K562 (cell line): Measurements from ENCODE around the gene TNFRSF6B. TPM values are rescaled to one million over a fixed set of nuclear protein-coding genes. Genes with fewer than 3 reads are reported as not detected.

Experiments used
- CBX5 ChIP-seq: IDR thresholded peaks from 2 replicates; pipeline ENCODE4 v1.6.1; 2014; ENCODE audit warnings: low read depth, borderline replicate concordance
- ESRRA ChIP-seq: fragments of 450-650 bp; IDR thresholded peaks from 2 replicates; pipeline ENCODE4 v1.6.1; 2014; ENCODE audit warnings: low read depth, mild to moderate bottlenecking, moderate library complexity, borderline replicate concordance
- ESRRB ChIP-seq: fragments of 250-450 bp; sonication (Bioruptor Pico); IDR thresholded peaks from 2 replicates; pipeline ENCODE4 v1.5.0; 2020; ENCODE audit warnings: mild to moderate bottlenecking, moderate library complexity, borderline replicate concordance
- ETV1 ChIP-seq: fragments of 450-650 bp; conservative IDR thresholded peaks from 2 replicates; pipeline ENCODE4 v1.6.1; 2016; ENCODE audit warnings: missing genetic modification characterization, control low read depth, low read depth, missing compliant biosample characterization
- HMGN3 ChIP-seq: IDR thresholded peaks from 2 replicates; pipeline ENCODE4 v1.6.1; 2011; ENCODE audit warnings: borderline replicate concordance, low read depth, mild to moderate bottlenecking, mixed read lengths, low read length; ENCODE audit not compliant: insufficient read length; ENCODE audit errors: extremely low read depth
- MTA1 ChIP-seq: fragments of 450-650 bp; IDR thresholded peaks from 2 replicates; pipeline ENCODE4 v1.6.1; 2017; ENCODE audit warnings: borderline replicate concordance
- MXI1 ChIP-seq: IDR thresholded peaks from 2 replicates; pipeline ENCODE4 v1.6.1; 2011; ENCODE audit warnings: low read depth, mild to moderate bottlenecking, improper control_type of control experiment, low read length
- NCOA2 ChIP-seq, 2 experiments: fragments of 450-650 bp; IDR thresholded peaks; 2 replicates each; pipeline ENCODE4 v1.6.1; 2018; ENCODE audit warnings: mild to moderate bottlenecking in 2 of 2, moderate library complexity in 1 of 2; ENCODE audit not compliant: partially characterized antibody in 2 of 2
- NR1H2 ChIP-seq: sonication (generic); formaldehyde crosslinking; IDR thresholded peaks from 2 replicates; pipeline ENCODE4 v1.4.0; 2020; ENCODE audit warnings: mild to moderate bottlenecking, missing genetic modification reagents
- NR2C1 ChIP-seq, 2 experiments: fragments of 450-650 bp; IDR thresholded peaks; 2 replicates each; pipeline ENCODE4 v1.6.1; 2017; ENCODE audit warnings: mild to moderate bottlenecking in 2 of 2, antibody characterized with exemption in 1 of 2, inconsistent platforms in 1 of 2, missing compliant biosample characterization in 1 of 2, missing genetic modification characterization in 1 of 2
- NR2C2 ChIP-seq, 2 experiments: fragments of 200-800 bp in 1 of 2; sonication (Bioruptor generic) in 1 of 2; sonication (generic) in 1 of 2; formaldehyde crosslinking in 1 of 2; IDR thresholded peaks; 2 replicates each; pipeline versions ENCODE4 v1.6.1 to v1.8.0; 2016 to 2022; ENCODE audit warnings: mild to moderate bottlenecking in 1 of 2, missing compliant biosample characterization in 1 of 2, missing genetic modification characterization in 1 of 2, missing genetic modification reagents in 1 of 2
- RAD21 ChIP-seq, 2 experiments: fragments of 250-450 bp in 1 of 2; fragments of 450-650 bp in 1 of 2; sonication (Bioruptor Pico) in 1 of 2; formaldehyde crosslinking in 1 of 2; IDR thresholded peaks in 1 of 2; conservative IDR thresholded peaks in 1 of 2; 2 replicates each; pipeline versions ENCODE4 v1.4.0 to v1.8.0; 2020 to 2022; ENCODE audit warnings: mild to moderate bottlenecking in 2 of 2, moderate library complexity in 1 of 2
- RB1 ChIP-seq: fragments of 450-650 bp; IDR thresholded peaks from 2 replicates; pipeline ENCODE4 v1.6.1; 2017; ENCODE audit warnings: low read depth, mild to moderate bottlenecking
- SMARCE1 ChIP-seq: fragments of 450-650 bp; IDR thresholded peaks from 2 replicates; pipeline ENCODE4 v1.7.1; 2016; ENCODE audit warnings: mild to moderate bottlenecking
- ZKSCAN8 ChIP-seq: fragments of 200-800 bp; sonication (Bioruptor generic); IDR thresholded peaks from 2 replicates; pipeline ENCODE4 v1.6.1; 2016; ENCODE audit warnings: missing genetic modification characterization, missing compliant biosample characterization
- ZNF507 ChIP-seq: conservative IDR thresholded peaks from 2 replicates; pipeline ENCODE4 v1.6.1; 2017; ENCODE audit warnings: missing genetic modification characterization, missing compliant biosample characterization
- ZNF668 ChIP-seq: fragments of 250-450 bp; sonication (Bioruptor Pico); IDR thresholded peaks from 2 replicates; pipeline ENCODE4 v1.8.0; 2022; ENCODE audit warnings: mild to moderate bottlenecking, inconsistent platforms
- ZSCAN32 ChIP-seq: fragments of 450-650 bp; formaldehyde crosslinking; IDR thresholded peaks from 2 replicates; pipeline ENCODE4 v1.4.0; 2020; ENCODE audit warnings: mild to moderate bottlenecking, moderate library complexity
- polyA plus RNA-seq, 8 experiments: library from polyadenylated mRNA; depleted of rRNA in 4 of 8; stranded (reverse) in 5 of 8; unstranded in 3 of 8; fragments of >200 nt; fragmentation: Nextera tagmentation in 2 of 8; fragmentation: Illumina TruSeq in 1 of 8; extraction: Ambion mirVana in 2 of 8; extraction: Trizol in 1 of 8; gene quantifications; 2 replicates each; pipeline versions ENCODE4 v1.2.1 to v1.2.3, GENCODE V29; 2011 to 2014; ENCODE audit warnings: inconsistent platforms in 1 of 8, missing spikeins in 1 of 8
- total RNA-seq, 7 experiments: library from RNA; depleted of rRNA in 6 of 7; stranded (reverse); fragments of >200 nt in 6 of 7; fragmentation: Illumina TruSeq in 2 of 7; extraction: Trizol in 2 of 7; gene quantifications; 2 replicates each; pipeline versions ENCODE4 v1.2.1 to v1.2.3, GENCODE V29; 2011 to 2021; ENCODE audit warnings: low replicate concordance in 1 of 7
- TF ChIP-seq, protein P1 (sequence below): fragments of 250-450 bp; sonication (Bioruptor Pico); IDR thresholded peaks from 2 replicates; pipeline ENCODE4 v1.4.0; 2020; ENCODE audit warnings: mild to moderate bottlenecking, moderate library complexity
- TF ChIP-seq, protein P2 (sequence below): sonication (generic); formaldehyde crosslinking; IDR thresholded peaks from 2 replicates; pipeline ENCODE4 v1.8.0; 2023; ENCODE audit warnings: mild to moderate bottlenecking, missing genetic modification reagents
- TF ChIP-seq, protein P3 (sequence below): fragments of 200-800 bp; sonication (Bioruptor generic); IDR thresholded peaks from 2 replicates; pipeline ENCODE4 v1.6.1; 2017; ENCODE audit warnings: missing genetic modification characterization, missing compliant biosample characterization

TNFRSF6B gene
- total and polyA plus RNA-seq, 9 of the 15 experiments (the other 6 are each of a cell fraction or from before 2014, with no cell fraction given): 0.10 to 3.5 (median 0.32) TPM; not detected in 6

DNA sequence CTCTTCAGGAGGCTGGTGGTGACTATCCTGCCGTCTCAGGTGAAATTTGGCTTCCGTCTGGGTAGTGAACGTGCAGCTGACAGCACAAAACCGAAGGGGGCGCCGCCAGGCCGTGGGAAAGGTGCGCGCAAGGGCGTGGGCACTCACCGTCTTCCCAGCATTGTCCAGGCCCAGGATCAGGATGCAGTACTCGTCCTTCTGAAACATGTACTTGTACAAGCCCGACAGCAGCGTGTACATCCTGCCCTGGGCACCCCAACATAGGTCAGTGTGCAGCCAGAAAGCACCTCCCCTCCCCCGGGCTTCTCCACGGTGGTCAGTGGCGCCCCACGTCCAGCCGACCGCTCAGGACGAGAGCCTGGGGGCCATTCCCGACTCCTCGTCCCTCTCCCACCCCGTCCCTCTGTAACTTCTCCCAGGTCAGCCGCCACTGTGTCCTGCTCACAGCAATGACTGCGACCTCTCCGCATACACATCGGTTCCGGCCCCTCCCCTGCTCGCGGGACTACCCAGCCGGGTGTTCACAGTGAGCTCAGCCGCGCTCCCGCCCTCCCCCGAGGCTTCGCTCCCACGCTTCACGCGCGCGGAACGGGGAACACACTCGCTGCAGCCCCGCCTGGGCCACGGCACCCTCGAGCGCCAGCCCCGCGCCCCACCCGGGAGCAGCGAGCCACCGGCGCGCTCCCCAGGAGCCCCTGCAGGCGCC is 10.6 kb downstream of the TNFRSF6B start (continued):
- TF ChIP-seq ESRRA (peak; percentile 13; the same call in 1 of the 2 replicates), HMGN3 (no peak), ETV1 (tag) (no peak; the same call in 1 of the 2 replicates), ZKSCAN8 (CRISPR knock-in tag) (no peak), NR1H2 (CRISPR knock-in tag) (no peak; the same call in 1 of the 2 replicates), MXI1 (peak; percentile 44; the same call in 1 of the 2 replicates), CBX5 (no peak), RAD21 (CRISPR knock-in tag; conservative IDR thresholded peaks at IDR 0.05 in 1 of 2, IDR thresholded peaks at IDR 0.05 in 1 of 2) (peak; percentile 82 to 85), ESRRB (no peak), ZNF668 (no peak), MTA1 (no peak), NCOA2 (IDR thresholded peaks at IDR 0.05; ENCODE audit: partially characterized antibody in 2 of 2) (no peak), NR2C2 (CRISPR knock-in tag; IDR thresholded peaks at IDR 0.05) (peak; percentile 80), NR2C2 (tag; IDR thresholded peaks at IDR 0.05) (no peak), ZSCAN32 (CRISPR knock-in tag) (no peak), NR2C1 (IDR thresholded peaks at IDR 0.05) (peak; percentile 44; the same call in 1 of the 2 replicates), NR2C1 (tag; IDR thresholded peaks at IDR 0.05) (peak; percentile 48), RB1 (no peak), ZNF507 (tag) (no peak), SMARCE1 (no peak)
- TF ChIP-seq, protein P1, sequence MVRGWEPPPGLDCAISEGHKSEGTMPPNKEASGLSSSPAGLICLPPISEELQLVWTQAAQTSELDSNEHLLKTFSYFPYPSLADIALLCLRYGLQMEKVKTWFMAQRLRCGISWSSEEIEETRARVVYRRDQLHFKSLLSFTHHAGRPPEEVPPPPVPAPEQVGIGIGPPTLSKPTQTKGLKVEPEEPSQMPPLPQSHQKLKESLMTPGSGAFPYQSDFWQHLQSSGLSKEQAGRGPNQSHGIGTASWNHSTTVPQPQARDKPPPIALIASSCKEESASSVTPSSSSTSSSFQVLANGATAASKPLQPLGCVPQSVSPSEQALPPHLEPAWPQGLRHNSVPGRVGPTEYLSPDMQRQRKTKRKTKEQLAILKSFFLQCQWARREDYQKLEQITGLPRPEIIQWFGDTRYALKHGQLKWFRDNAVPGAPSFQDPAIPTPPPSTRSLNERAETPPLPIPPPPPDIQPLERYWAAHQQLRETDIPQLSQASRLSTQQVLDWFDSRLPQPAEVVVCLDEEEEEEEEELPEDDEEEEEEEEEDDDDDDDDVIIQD: no peak
- TF ChIP-seq, protein P2, sequence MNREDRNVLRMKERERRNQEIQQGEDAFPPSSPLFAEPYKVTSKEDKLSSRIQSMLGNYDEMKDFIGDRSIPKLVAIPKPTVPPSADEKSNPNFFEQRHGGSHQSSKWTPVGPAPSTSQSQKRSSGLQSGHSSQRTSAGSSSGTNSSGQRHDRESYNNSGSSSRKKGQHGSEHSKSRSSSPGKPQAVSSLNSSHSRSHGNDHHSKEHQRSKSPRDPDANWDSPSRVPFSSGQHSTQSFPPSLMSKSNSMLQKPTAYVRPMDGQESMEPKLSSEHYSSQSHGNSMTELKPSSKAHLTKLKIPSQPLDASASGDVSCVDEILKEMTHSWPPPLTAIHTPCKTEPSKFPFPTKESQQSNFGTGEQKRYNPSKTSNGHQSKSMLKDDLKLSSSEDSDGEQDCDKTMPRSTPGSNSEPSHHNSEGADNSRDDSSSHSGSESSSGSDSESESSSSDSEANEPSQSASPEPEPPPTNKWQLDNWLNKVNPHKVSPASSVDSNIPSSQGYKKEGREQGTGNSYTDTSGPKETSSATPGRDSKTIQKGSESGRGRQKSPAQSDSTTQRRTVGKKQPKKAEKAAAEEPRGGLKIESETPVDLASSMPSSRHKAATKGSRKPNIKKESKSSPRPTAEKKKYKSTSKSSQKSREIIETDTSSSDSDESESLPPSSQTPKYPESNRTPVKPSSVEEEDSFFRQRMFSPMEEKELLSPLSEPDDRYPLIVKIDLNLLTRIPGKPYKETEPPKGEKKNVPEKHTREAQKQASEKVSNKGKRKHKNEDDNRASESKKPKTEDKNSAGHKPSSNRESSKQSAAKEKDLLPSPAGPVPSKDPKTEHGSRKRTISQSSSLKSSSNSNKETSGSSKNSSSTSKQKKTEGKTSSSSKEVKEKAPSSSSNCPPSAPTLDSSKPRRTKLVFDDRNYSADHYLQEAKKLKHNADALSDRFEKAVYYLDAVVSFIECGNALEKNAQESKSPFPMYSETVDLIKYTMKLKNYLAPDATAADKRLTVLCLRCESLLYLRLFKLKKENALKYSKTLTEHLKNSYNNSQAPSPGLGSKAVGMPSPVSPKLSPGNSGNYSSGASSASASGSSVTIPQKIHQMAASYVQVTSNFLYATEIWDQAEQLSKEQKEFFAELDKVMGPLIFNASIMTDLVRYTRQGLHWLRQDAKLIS (CRISPR knock-in tag): no peak
- TF ChIP-seq, protein P3, sequence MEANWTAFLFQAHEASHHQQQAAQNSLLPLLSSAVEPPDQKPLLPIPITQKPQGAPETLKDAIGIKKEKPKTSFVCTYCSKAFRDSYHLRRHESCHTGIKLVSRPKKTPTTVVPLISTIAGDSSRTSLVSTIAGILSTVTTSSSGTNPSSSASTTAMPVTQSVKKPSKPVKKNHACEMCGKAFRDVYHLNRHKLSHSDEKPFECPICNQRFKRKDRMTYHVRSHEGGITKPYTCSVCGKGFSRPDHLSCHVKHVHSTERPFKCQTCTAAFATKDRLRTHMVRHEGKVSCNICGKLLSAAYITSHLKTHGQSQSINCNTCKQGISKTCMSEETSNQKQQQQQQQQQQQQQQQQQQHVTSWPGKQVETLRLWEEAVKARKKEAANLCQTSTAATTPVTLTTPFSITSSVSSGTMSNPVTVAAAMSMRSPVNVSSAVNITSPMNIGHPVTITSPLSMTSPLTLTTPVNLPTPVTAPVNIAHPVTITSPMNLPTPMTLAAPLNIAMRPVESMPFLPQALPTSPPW (CRISPR knock-in tag): peak; percentile 65
